GM12891 (cell line): ENCODE measurements around the gene KIDINS220.

Experiments
- PAX5 ChIP-seq: IDR thresholded peaks from 2 replicates; pipeline ENCODE4 v1.6.1; 2011; ENCODE audit warnings: low read length, moderate library complexity, mild to moderate bottlenecking; ENCODE audit not compliant: insufficient read depth, severe bottlenecking
- POLR2A ChIP-seq: IDR thresholded peaks from 2 replicates; pipeline ENCODE4 v1.6.1; 2011; ENCODE audit warnings: low read depth, low read length, control low read depth
- POLR2AphosphoS5 ChIP-seq: IDR thresholded peaks from 2 replicates; pipeline ENCODE4 v1.6.1; 2011; ENCODE audit warnings: low read depth, low read length, control low read depth
- POU2F2 ChIP-seq: IDR thresholded peaks from 2 replicates; pipeline ENCODE4 v1.6.1; 2011; ENCODE audit warnings: low read depth, mild to moderate bottlenecking, control low read depth, low read length, moderate library complexity
- SPI1 ChIP-seq: IDR thresholded peaks from 2 replicates; pipeline ENCODE4 v1.6.1; 2011; ENCODE audit warnings: low read depth, low read length, control low read depth
- TAF1 ChIP-seq: IDR thresholded peaks from 2 replicates; pipeline ENCODE4 v1.6.1; 2011; ENCODE audit warnings: low read depth, low read length, control low read depth

- TF ChIP-seq POLR2A (no peak), POLR2AphosphoS5 (no peak), TAF1 (no peak), SPI1 (peak; percentile 78), PAX5 (no peak), POU2F2 (no peak)
Measured at GRCh38 chr2:8790739-8791162, 46.7 kb downstream of the KIDINS220 start.
